Measurements from ENCODE around the gene STX16.

GRCh38 chr20:58642441-58642840, 8.6 kb upstream of the STX16 start:
- TF ChIP-seq, protein P1, sequence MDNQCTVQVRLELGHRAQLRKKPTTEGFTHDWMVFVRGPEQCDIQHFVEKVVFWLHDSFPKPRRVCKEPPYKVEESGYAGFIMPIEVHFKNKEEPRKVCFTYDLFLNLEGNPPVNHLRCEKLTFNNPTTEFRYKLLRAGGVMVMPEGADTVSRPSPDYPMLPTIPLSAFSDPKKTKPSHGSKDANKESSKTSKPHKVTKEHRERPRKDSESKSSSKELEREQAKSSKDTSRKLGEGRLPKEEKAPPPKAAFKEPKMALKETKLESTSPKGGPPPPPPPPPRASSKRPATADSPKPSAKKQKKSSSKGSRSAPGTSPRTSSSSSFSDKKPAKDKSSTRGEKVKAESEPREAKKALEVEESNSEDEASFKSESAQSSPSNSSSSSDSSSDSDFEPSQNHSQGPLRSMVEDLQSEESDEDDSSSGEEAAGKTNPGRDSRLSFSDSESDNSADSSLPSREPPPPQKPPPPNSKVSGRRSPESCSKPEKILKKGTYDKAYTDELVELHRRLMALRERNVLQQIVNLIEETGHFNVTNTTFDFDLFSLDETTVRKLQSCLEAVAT (IDR thresholded peaks at IDR 0.05), result no peak
- TF ChIP-seq RAD21 (CRISPR knock-in tag; conservative IDR thresholded peaks at IDR 0.05 in 1 of 2, IDR thresholded peaks at IDR 0.05 in 1 of 2) (no peak), PCBP2 (IDR thresholded peaks at IDR 0.05; ENCODE audit: low read depth, low read length, poor library complexity, severe bottlenecking) (no peak), KLF13 (tag; IDR thresholded peaks at IDR 0.05; ENCODE audit: borderline replicate concordance, low read depth) (no peak), HCFC1 (IDR thresholded peaks at IDR 0.05; ENCODE audit: low read depth, low read length) (no peak), RFX1 (IDR thresholded peaks at IDR 0.05) (no peak), JUNB (CRISPR knock-in tag; conservative IDR thresholded peaks at IDR 0.05) (no peak), ZNF584 (CRISPR knock-in tag; IDR thresholded peaks at IDR 0.05; ENCODE audit: low read depth) (no peak), ATF7 (IDR thresholded peaks at IDR 0.05) (no peak), IRF2 (CRISPR knock-in tag; IDR thresholded peaks at IDR 0.05) (no peak), ZFX (CRISPR knock-in tag; IDR thresholded peaks at IDR 0.05) (no peak), POU5F1 (IDR thresholded peaks at IDR 0.05; ENCODE audit: borderline replicate concordance, low read depth, low read length, partially characterized antibody) (no peak)
- TF ChIP-seq, protein P2, sequence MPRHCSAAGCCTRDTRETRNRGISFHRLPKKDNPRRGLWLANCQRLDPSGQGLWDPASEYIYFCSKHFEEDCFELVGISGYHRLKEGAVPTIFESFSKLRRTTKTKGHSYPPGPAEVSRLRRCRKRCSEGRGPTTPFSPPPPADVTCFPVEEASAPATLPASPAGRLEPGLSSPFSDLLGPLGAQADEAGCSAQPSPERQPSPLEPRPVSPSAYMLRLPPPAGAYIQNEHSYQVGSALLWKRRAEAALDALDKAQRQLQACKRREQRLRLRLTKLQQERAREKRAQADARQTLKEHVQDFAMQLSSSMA (CRISPR knock-in tag; IDR thresholded peaks at IDR 0.05), result no peak
